GM19468 (cell line): ENCODE measurements around the gene NSFL1C.

Source experiments
- ATAC-seq: cut with Tn5 transposase; IDR thresholded peaks from one replicate; pipeline ENCODE4 v1.9.1; 2021; ENCODE audit warnings: mild to moderate bottlenecking, moderate library complexity, moderate number of reproducible peaks; ENCODE audit not compliant: unreplicated experiment; ENCODE audit errors: extremely low read depth

The NSFL1C gene

DNA sequence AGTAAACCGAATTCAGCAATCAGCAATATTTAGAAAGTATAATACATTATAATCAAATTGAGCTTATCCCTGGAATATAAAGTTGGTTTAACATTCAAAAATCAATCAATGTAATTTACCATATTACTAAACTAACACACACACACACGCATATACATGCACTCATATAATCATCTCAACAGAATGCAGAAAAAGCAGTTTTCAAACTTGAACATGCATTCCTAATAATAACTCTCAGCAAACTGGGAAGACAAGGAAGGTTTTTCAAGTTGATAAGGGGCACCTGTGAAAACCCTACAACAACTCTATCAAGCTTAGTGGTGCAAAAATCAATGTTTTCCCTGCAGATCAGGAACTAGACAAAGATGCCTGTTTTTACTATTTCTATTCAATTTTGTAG lies 19.9 kb upstream of the NSFL1C start:
- no peak for ATAC-seq

- ATAC-seq: no peak
These were observed 17.9 kb upstream of the NSFL1C start for GRCh38 chr20:1484438-1485116.

DNA sequence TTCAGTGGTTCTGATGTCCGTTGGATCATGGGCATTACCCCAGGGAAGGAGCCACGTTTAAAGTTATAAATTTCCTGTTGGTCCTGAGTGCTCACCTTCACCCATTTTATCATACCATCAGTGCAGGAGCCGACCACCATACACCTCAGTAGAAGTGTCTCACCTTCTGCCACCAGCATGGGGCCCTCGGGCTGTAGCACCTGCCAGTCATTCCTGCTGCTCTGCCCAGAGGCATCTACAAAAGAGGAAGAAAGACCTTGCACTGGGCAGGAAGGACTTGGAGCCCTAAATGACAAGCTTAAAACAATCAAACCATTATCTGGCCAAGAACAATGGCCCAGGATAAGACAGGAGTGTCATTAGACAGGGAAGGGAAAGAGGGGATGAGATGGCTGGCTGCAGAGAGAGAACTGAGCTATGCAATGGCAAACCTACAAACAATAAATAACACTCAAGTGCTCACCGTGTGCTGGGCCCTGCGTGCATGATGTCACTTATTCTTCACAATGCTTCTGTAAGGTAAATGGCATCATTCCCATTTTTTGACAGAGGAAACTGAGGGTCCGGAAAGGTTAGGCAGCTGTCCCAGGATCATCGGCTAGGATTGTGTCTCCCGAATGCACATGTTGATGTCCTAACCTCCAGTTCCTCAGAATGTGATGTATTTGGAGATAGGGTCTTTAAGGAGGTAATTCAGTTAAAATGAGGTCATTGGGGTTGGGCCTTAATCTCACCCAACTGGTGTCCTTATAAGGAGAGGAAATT lies 13.4 kb upstream of the NSFL1C start:
- ATAC-seq: no peak

DNA sequence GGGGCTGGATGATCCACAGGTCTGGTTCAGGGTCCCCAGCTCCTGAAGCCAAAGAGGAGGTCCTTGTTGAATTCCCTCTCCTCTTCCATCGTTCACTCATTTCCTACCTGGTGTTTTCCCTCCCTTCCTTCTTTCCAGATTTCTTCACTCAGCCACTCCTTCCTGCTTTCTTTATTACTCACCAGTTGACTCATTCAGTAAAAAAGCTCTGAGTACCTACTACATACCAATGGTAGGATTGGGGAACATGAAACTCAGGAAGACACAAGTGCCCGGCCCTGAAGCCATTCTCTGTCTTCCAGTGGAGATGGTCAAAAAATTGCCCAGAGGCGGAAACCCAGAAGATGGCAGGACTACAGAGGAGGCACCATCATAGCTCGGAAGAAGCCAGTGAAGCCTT lies 11.9 kb upstream of the NSFL1C start:
- ATAC-seq: no peak

- no peak for ATAC-seq
These were observed 11.3 kb upstream of the NSFL1C start for GRCh38 chr20:1477896-1478490.

GRCh38 chr20:1474817-1475603 lies 8.4 kb upstream of the NSFL1C start:
- ATAC-seq: no peak

GRCh38 chr20:1474325-1474724 lies 7.7 kb upstream of the NSFL1C start:
- no peak for ATAC-seq

GRCh38 chr20:1473246-1474220 lies 6.9 kb upstream of the NSFL1C start:
- no peak for ATAC-seq

- no peak for ATAC-seq
These were observed 6.1 kb upstream of the NSFL1C start for GRCh38 chr20:1472556-1473245.

- ATAC-seq: no peak
These were observed 4.6 kb upstream of the NSFL1C start for GRCh38 chr20:1471242-1471641.

DNA sequence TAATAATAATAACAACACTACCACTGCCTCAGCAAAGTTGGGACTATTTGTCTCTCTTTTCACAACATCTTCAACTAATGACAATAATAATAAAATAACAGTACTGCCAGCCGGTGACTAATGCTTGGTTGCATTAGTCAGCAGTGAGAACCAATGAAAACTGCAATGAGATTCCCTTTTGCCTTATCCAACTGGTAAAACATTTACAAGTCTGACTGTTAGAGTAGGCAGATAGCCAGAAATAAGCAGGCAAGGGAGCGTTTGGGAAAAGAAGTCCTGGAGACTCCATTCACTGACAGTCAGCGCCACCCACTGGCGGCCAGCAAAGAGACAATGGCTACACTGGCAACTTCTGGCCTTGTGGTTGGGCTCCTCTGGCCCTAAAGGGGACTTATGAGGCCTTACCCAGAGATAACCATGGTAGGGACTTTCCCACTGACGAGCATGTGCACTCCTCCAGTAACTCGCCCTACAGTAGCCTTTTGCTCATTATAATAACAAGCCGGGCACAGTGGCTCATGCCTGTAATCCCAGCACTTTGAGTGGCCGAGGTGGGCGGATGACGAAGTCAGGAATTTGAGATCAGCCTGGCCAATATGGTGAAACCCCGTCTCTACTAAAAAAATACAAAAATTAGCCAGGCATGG lies 3.4 kb upstream of the NSFL1C start:
- no peak for ATAC-seq

- no peak for ATAC-seq
These were observed 2.8 kb upstream of the NSFL1C start for GRCh38 chr20:1469306-1469905.

DNA sequence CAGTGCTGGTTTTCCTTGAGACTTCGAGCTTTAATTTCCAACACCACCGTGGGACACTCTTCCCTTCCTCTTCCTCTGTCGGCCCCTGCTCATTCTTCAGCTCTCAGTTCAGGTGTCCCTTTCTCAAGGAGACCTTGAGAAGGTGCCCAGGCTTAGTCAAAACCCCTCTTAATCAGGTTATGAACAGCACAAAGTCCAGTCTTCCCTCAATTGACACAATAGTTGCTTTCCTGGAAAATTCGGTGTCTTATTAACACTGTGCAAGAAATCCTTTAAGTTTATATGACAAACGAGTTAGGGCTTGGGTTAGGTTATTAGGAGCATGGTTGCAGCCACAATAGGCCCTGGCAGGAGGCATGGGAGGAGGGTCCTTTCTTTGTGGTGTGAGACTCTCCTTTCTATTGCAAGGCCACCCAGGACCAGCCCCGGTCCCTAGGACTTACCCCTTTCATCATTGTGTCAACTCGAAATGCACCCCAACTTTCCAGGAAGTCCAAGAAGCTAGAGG lies 1.5 kb upstream of the NSFL1C start:
- ATAC-seq: no peak

DNA sequence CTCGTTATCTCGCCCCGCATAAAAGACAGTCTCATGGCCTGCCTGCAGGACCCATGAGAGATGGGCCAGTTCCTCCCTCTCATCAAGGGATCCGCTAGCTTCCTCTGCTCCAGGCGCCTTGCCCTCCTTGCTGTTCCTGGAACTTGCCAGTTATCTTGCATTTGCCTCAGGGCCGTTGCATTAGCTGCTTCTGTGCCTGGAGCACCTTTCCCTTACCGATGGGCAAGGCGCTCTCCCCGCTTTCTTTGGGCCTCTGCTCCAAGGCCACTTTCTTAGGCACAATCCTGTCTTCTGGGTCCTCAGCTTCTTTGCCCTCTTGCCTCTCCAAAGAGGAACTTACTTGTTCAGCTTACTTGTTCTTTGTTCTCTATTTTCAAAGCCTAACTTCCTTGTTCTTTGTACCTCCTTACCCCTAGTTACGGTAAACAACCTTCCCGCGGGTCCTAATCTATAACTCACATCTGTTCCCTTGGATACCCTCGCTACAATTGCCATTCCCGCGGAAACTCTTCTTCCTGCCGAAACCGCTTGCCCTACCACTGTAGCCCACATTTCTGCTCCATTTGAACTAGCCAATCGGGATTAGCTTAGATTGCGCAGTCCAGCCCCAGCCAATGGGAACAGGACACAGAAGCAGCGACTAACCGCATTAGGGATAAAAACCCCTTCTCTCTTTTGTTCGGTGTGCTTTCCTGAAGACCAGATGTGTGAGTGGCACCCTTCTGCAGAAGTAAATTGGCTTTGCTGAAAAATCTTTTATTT lies 887 bp upstream of the NSFL1C start:
- ATAC-seq: no peak

DNA sequence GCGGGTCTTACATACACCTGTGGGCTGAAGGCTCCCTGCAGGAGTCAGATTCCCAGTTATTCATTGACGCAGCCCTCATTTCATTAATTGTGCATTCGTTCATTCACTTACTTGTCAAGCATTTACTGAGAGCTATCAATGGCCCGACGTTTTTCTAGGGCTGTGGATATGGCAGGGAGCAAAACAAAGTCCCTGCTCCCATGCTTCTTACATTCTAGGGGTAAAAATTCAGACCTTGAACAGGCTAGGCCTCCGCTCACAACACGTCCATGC lies 369 bp upstream of the NSFL1C start:
- no peak for ATAC-seq

GRCh38 chr20:1465470-1466210 lies 1.0 kb downstream of the NSFL1C start:
- no peak for ATAC-seq
